GOT3 (cell line): ENCODE data around the gene ATP11A.
"Not testable (repeated sequence)": the region's sequence is repeated elsewhere in the genome, so short reads cannot be mapped to it uniquely, and the experiment has no call there.

ENCODE experiments used
- DNase-seq: peaks from one replicate; lab custom pipeline; 2025; ENCODE audit warnings: mixed read lengths; lab: John Stamatoyannopoulos, UW

ATP11A gene

DNA sequence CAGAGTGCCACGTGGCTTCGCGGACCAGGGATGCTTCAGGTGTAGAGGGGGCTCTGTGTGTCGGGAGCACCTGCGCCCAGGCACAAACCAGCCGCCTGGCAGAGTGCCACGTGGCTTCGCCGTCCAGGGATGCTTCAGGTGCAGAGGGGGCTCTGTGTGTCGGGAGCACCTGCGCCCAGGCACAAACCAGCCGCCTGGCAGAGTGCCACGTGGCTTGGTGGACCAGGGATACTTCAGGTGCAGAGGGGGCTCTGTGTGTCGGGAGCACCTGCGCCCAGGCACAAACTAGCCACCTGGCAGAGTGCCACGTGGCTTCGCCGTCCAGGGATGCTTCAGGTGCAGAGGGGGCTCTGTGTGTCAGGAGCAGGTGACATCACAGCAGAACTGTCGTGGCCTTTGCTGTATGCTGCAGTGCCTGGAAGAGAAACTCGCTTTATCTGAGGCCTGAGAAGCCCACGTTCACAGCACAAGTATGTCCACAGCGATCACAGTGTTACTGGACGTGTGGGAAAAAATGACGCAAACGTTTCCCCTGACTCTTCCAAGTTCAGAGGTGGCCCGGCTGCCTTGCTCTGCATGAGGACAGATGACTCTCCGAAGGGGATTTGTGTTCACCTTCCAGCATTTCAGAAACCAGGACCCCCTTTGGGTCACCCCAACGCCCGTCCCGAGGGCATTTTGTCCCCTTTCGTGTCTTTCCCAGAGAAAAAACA is 151.6 kb downstream of the ATP11A start:
- not testable (repeated sequence) for DNase-seq

DNA sequence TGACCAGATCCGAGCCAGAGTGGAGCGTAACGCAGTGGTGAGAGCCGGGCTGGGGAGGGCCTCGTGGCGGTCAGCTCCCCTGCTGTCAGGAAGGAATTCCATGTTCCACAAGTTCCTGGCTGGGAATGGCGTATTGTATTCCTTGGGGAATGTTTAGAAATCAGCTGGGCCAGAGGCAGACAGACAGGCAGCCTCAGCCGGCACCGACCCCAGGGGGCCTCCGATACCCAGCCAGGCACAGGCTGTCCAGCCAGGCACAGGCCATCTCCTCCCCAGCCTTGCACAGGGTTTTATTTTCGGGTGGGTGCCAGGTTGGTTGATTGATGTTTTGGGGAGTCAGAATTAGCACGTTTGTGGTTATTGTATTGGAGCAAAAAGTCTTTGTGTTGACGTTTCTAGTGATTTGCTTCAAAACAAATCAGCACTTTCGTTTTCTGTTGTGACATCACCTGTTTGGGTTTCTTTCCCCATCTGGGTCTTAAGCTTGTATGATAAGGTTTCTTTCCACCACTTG is 152.6 kb downstream of the ATP11A start:
- no peak for DNase-seq

DNA sequence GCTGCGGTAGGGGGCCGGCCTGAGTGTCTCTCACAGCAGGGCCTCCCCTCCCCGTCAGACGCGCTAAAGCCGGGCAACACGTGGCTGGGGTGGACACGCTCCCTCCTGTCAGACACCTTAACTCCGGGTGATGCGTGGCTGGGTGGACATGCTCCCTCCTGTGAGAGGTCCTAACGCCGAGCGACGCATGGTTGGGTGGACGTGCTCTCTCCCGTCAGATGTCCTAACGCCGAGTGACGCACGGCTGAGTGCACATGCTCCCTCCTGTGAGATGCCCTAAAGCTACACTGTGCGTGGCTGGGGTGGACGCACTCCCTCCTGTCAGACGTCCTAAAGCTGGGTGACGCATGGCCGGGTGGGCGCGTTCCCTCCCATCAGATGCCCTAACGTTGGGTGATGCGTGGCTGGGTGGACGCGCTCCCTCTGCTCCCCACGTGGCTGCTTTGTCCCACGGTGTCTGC is 153.1 kb downstream of the ATP11A start:
- no peak for DNase-seq

DNA sequence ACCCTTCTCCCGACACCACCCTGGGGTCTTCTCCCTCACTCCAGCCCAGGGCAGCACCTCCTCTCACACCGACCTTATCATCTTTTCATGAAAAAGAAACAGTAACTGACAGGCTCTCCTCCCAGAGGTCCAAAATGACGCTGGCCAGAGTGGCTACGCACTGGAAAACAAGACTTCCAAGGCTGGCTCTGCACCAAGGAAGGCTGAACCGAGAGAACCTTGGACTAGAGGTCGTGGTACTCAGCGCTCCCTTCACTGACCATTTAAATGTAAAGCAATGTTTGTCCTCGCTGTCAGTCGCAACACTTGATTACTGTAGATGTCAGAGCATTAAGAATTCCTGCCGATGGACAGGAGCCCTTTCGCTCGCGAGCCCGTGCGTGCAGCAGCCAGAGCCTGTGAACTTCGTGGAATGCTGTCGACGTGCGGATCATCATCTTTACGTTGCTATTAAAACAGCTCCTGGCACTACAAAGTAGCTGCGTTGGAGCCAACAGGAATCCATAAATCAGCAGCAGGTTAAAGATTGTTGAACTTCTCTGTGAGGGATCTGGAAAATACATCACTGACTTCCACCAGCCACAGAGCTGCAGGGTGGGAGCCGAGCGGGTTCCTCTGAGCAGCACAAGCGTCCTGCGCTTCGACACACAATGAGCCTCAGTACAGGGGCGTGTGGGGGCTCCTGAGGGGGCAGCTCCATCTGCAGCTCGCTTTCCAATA is 153.7 kb downstream of the ATP11A start:
- DNase-seq = no peak

DNA sequence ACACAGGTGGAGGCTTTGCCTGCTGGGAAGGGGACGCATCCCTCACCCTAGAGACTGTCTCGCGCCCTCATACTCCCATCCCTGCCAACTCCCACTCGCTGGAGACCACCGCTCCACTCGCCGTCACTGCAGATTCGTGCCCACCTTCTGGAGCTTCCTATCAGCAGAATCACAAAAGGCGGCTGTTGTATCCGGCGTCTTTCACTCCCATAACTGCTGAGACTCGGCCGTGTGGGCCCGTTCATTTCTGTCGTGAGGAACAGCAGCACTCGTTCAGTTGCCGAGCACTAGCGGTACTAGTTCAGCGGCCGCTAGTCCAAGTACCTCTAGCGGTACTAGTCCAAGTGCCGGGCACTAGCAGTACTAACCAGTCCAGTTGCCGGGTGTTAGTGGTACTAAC is 154.6 kb downstream of the ATP11A start:
- no peak for DNase-seq

DNA sequence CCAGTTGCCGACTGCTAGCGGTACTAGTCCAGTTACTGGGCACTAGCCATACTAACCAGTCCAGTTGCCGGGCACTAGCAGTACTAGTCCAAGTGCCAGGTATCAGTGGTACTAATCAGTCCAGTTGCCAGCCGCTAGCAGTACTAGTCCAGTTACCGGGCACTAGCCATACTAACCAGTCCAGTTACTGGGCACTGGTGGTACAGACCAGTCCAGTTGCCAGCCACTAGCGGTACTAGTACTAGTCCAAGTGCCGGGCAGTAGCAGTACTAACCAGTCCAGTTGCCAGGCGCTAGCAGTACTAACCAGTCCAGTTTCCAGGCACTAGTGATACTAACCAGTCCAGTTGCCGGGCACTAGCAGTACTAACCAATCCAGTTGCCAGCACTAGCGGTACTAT is 155.0 kb downstream of the ATP11A start:
- no peak for DNase-seq

DNA sequence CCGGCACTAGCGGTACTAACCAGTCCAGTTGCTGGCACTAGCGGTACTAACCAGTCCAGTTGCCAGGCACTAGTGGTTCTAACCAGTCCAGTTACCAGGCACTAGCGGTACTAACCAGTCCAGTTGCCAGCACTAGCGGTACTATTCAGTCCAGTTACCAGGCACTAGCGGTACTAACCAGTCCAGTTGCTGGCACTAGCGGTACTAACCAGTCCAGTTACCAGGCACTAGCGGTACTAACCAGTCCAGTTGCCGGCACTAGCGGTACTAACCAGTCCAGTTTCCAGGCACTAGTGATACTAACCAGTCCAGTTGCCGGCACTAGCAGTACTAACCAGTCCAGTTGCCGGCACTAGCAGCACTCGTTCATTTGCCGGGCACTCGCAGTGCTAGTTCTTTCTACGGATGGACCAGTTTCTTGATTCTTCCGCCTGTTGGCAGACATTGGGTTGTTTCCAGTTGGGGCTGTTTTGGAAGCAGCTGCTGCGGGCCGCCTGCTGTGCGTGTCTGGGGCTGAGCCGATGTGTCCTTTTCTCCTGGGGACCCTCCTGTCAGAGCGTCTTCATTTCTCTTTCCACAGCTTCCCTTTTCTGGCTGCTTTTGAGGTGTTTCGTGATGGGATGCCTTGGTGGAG is 155.8 kb downstream of the ATP11A start:
- no peak for DNase-seq

DNA sequence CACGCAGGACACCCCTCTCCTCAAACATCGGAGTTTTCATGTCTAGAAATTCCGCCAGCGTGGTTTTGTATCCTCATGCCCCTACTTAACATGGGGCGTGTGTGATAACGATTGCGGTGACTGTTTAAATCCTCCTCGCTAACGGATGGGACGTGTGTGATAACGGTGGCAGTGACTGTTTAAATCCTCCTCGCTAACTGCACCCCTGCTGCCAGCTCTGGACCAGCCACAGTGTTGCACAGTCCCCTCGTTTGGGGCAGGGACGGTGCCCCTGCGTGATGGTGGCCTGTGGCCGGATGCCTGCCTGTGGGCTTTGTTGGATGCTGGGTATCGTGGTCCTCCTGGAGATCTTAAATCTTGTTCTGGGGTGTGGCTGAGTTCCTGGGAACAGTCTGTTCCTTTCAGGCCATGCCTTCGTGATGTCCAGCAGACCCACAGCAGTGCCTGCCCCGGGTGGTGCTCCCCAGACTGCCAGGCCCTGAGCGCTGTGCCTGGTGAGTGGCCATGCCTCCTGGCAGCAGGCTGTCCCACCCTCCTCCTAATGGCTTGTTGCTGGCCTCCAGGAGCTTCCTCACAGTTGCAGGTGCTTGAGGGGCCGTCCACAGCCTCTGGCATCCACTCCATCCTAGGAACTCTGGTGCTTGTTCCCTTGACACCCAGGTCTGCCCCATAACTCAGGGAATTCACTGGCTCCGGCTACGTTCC is 156.7 kb downstream of the ATP11A start:
- DNase-seq = no peak

DNA sequence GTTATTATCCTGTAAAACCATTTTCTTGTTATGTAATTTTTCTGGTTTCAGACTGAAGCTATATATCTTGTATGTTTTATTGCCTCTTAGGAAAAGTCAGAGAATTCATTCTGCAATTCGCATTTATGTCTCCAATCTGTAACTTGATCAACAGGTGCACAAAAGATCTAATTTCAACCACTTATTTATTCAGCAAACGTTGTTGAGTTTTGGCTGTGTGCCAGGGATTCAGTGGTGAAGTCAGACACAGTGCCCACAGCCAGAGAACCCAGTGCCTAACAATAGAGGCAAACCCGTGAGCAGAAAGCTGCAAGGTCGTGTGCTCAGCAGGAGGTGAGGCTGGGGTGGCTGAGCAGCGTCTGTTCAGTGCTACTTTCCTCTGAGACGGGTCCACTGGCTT is 159.7 kb downstream of the ATP11A start:
- DNase-seq = no peak

DNA sequence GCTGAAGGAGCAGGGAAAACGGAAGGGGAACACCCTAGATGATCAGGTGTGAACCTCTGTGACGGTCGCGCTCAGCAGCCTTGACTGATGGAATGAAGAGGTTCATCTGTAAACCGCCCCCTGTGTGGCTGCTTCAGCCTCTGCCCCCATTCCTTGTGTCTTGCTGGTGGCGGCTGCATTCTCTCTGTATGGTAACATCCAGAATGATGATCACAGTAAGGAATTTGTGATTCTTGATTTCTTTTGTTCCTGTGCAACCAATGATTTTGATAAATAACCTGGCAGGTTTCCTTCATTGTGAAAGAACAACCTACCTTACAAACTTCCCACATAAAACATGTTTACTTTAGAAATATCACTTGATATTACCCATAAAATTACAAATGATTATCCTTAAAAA is 160.4 kb downstream of the ATP11A start:
- DNase-seq = no peak

DNA sequence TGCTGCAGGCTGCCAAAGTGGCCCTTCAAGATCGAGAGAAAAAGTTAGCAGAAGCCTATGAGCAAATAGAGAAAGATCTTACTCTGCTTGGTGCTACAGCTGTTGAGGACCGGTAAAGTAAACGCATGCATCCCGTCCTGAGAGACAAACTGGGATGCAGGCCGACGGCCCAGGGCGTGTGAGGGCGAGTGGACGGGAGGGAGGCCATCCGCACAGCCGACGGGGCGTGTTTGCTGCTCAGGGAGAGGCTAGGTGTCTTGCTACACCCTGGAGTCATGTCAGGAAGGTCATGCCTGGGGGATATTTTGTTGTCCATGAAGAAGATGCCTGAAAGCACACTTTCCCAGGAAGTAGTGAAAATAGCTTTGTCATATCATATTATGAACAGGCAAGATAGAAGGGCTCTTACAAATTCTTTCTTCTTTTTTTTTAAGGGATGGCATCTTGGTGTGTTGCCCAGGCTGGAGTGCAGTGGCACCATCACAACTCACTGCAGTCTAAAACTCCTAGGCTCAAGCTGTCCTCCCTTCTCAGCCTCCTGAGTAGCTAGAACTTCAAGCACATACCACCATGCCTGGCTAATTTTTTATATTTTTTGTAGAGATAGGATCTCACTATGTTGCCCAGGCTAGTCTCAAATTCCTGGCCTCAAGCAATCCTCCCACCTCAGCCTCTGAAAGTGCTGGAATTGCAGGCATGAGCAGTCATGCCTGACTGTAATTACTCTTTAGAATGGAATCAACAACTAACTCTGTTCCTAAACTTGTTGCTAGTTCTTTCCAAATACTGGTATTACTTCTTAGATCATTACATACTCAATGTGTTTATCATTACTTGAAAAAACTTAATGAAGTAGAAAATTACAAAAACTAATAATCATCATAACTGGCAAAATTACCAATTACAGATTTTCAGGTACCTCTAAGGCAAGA is 161.5 kb downstream of the ATP11A start:
- no peak for DNase-seq

DNA sequence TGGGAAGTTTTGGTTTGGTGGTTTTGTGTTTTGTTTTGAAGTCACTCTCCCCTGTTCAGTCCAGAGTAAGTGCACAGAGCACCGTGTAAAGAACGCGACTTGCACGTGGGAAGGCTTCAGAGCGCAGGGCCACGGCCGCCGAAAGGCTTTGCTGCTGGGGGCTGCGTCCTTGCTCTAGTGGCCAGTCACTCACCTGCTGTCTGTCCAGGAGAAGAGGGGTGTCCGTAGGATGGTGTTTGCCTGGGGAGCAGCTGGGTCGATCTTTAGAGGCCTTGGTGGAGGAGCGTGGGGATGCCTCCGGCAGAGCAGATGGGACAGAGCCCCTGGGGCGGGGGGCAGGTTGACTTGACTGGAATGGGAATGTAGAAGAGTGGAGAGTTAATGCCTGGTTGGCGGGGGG is 162.6 kb downstream of the ATP11A start:
- DNase-seq = no peak

DNA sequence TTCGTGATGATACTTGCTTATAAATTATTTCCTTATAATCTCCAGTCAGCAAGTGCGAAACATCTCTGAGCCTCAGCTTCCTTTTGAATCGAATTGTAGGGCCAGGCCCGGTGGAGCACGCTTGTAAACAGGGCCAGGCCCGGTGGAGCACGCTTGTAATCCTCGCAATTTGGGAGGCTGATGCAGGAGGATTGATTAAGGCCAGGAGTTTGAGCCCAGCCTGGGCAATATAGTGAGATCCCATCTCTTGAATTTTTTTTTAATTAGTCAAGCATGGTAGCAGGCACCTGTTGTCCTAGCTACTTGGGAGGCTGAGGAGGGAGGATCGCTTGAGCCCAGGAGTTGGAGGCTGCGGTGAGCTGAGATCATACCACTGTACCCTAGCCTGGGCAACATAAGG is 163.0 kb downstream of the ATP11A start:
- DNase-seq = no peak

DNA sequence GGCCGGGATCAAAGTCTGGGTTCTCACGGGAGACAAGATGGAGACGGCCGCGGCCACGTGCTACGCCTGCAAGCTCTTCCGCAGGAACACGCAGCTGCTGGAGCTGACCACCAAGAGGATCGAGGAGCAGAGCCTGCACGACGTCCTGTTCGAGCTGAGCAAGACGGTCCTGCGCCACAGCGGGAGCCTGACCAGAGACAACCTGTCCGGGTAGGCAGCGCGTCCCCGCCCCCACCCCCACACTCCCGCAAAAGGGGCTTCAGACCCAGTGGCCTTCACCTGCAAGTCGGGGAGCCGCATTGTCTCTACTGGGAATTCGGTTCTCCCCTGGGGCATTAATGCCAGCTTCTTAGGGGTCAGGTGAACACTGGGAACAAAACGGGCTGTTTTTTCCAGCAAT is 164.5 kb downstream of the ATP11A start:
- no peak for DNase-seq

DNA sequence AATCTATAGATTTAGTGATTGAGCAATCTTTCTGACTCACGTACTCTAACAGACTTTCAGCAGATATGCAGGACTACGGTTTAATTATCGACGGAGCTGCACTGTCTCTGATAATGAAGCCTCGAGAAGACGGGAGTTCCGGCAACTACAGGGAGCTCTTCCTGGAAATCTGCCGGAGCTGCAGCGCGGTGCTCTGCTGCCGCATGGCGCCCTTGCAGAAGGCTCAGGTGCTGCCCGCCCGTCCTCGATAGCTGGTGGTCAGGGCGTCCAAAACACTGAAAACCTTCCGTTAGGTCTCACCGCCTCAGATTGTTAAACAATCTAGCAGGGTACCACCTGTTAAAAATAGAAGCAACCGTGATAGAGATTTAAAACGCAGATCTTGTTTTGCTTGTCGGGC is 166.0 kb downstream of the ATP11A start:
- DNase-seq = no peak

DNA sequence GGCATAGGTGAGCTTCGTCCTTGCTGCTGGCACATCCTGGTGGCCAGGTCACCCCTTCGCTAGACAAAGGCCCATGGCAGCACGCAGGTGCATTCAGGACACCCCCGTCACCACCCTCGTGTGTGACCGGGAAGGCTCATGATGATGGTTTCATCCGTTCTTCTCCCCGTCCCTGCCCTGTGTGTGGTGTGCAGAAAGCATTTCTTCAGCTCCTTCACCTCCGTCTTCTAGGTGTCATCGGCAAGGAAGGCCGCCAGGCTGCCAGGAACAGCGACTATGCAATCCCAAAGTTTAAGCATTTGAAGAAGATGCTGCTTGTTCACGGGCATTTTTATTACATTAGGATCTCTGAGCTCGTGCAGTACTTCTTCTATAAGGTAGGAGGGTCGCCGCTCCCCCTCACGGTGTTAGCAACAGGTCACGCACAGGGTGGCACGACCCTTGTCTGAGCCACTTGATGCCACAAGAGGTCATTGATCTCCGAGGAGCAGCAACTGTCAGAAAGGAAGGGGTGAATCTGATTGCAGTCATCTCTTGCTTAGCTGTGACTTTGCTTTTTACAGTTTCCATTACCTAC is 168.2 kb downstream of the ATP11A start:
- no peak for DNase-seq

DNA sequence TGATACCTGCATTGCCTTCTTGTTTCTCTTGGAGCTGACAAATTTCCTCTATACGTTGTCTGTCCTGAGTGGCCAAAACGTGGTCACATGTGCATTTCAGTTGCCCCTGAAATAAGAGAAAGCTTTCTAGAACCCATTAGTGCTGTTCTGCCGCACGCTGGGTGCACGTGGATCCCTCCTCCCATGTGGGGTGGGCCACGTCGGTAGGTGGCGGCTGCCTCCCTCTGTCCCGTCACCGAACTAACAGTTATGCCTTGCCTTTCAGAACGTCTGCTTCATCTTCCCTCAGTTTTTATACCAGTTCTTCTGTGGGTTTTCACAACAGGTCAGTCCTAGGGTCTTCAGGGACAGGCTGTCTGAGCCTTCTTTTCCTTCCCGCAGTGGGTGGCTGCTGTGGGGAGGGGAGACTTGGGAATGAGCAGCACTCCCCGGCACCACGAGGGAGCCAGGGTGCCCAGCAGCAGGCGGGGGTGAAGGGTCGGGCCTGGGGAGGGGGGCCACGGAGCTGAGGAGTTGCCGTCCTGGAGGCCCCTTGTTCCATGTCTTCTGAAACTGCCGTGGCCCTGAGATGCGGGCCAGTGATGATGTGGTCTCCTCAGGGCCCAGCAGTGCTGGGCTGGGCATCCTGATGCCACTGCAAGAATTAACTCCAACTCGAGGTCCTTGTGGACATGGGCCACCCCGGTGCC is 169.4 kb downstream of the ATP11A start:
- no peak for DNase-seq

DNA sequence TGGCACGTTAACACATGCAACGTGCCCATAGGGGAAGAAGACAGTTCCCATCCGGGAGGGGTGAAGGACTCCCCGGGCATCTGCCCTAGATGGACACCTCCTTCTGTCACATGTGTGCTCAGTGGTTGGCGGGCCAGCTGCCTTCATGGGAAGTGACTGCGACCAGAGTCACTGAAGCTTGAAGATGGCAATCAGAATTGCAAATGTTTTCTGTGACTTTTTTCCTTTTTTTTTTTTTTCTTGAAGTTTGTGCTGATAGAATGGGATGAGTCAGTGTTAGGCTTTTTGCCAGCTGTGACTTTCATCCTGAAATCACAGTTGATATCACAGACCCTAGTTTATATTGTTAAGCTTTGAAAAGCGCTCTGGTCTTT is 170.0 kb downstream of the ATP11A start:
- no peak for DNase-seq

DNA sequence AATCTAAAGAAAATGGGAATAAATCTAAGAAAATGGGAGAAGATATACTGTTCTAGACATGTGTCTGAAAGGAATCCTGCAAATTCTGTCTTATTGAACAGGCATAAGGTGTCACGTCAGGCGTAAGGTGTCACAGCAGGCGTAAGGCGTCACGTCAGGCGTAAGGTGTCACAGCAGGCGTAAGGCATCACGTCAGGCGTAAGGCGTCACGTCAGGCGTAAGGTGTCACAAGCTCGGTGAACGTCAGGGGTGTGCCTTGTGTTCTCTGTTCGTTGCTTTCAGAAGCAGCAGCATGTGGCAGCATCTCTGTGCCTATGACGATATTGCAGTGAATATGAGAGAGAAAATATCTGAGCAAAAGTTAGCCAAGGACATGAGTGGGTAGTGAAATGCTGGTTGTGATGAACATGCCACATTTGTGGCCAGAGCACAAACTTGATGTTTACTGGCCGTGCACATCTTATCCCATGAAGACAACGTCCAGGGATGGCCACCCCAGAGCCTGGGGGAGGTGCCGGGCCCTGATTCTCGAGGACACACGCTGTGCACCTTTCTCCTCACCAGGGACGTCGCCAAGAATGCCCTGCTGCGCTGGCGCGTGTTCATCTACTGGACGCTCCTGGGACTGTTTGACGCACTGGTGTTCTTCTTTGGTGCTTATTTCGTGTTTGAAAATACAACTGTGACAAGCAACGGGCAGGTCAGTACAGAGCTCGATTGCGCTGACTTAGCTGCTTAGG is 172.2 kb downstream of the ATP11A start:
- no peak for DNase-seq

DNA sequence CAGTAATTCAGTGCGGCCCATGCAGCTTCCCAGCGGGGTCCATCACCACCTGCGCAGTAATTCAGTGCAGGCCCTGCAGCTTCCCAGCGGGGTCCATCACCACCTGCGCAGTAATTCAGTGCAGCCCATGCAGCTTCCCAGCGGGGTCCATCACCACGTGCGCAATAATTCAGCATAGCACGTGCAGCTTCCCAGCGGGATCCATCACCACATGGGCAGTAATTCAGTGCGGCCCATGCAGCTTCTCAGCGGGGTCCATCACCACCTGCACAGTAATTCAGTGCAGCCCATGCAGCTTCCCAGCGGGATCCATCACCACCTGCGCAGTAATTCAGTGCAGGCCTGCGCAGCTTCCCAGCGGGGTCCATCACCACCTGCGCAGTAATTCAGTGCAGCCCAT is 173.5 kb downstream of the ATP11A start:
- DNase-seq = not testable (repeated sequence)
